ENCODE results near the gene SGMS1.

The SGMS1 gene

DNA sequence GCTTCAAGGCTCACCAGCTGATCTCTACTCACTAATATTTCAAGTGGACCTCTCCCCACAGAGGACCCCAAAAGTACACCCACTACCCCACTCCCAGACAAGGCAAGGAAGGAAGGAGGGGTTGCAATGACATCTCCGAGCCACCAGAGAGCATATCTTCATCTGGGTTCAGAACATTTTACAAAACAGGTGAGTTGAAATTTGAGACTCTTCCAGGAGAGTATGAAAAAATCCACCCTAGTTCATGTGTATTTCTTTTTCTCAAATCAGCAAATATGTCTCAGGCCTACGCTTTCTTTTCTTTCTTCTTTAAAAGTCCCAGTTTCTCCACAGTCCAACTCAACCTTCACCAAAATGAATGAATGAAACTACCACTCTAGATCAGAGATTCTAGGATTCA lies 61.9 kb downstream of the SGMS1 start:
- H3K9me3 ChIP-seq (ENCODE audit: low read length) = no peaks in the 10 kb centered on the region
- H4K20me1 ChIP-seq (ENCODE audit: insufficient read depth, low read length) = no peaks in the 10 kb centered on the region
- no peak overlapping the region for H3K4me2 ChIP-seq (ENCODE audit: low read length)
- no peak overlapping the region for H3K27ac ChIP-seq (ENCODE audit: low read depth, low read length, poor library complexity, severe bottlenecking)
- no peak overlapping the region for H2AFZ ChIP-seq (ENCODE audit: low read length)
- peaks cover 5% of the 10 kb centered on the region for H3K4me1 ChIP-seq (ENCODE audit: insufficient read depth, low read length, severe bottlenecking)
- H3K27me3 ChIP-seq (ENCODE audit: insufficient read depth, low read length) = no peaks in the 10 kb centered on the region
- no peak overlapping the region for H3K9ac ChIP-seq (ENCODE audit: low read length)
- TF ChIP-seq CTCF (IDR thresholded peaks at IDR 0.05; ENCODE audit: low read length) (peak; percentile 82), EZH2 (IDR thresholded peaks at IDR 0.05; ENCODE audit: borderline replicate concordance, low read length) (no peak)
- no peaks in the 10 kb centered on the region for H3K9me2 ChIP-seq (ENCODE audit: low read depth, low read length)
- H3K79me2 ChIP-seq (ENCODE audit: insufficient read depth, low read length) = no peaks in the 10 kb centered on the region
- H3K36me3 ChIP-seq (ENCODE audit: insufficient read depth, low read length) = no peaks in the 10 kb centered on the region
- H3F3A ChIP-seq (ENCODE audit: insufficient read depth, low read length) = no peaks in the 10 kb centered on the region
- no peak overlapping the region for H3K4me3 ChIP-seq (ENCODE audit: low read depth, low read length, poor library complexity, severe bottlenecking)

GRCh38 chr10:50561266-50561665 lies 62.5 kb downstream of the SGMS1 start:
- H3K27me3 ChIP-seq (ENCODE audit: insufficient read depth, low read length) = no peaks in the 10 kb centered on the region
- no peak overlapping the region for H3K4me3 ChIP-seq (ENCODE audit: low read depth, low read length, poor library complexity, severe bottlenecking)
- no peak overlapping the region for H2AFZ ChIP-seq (ENCODE audit: low read length)
- no peak overlapping the region for H3K27ac ChIP-seq (ENCODE audit: low read depth, low read length, poor library complexity, severe bottlenecking)
- no peaks in the 10 kb centered on the region for H3K36me3 ChIP-seq (ENCODE audit: insufficient read depth, low read length)
- no peaks in the 10 kb centered on the region for H3K79me2 ChIP-seq (ENCODE audit: insufficient read depth, low read length)
- H3K4me1 ChIP-seq (ENCODE audit: insufficient read depth, low read length, severe bottlenecking) = peaks cover 5% of the 10 kb centered on the region
- H3K4me2 ChIP-seq (ENCODE audit: low read length) = no peak overlapping the region
- no peaks in the 10 kb centered on the region for H4K20me1 ChIP-seq (ENCODE audit: insufficient read depth, low read length)
- TF ChIP-seq CTCF (IDR thresholded peaks at IDR 0.05; ENCODE audit: low read length) = no peak
- no peak for TF ChIP-seq EZH2 (IDR thresholded peaks at IDR 0.05; ENCODE audit: borderline replicate concordance, low read length)
- no peaks in the 10 kb centered on the region for H3K9me3 ChIP-seq (ENCODE audit: low read length)
- no peak overlapping the region for H3K9ac ChIP-seq (ENCODE audit: low read length)
- no peaks in the 10 kb centered on the region for H3K9me2 ChIP-seq (ENCODE audit: low read depth, low read length)
- H3F3A ChIP-seq (ENCODE audit: insufficient read depth, low read length) = no peaks in the 10 kb centered on the region

- Histone ChIP-seq H3K36me3 (ENCODE audit: insufficient read depth, low read length) (no peaks in the 10 kb centered on the region), H3K9me3 (ENCODE audit: low read length) (no peaks in the 10 kb centered on the region), H3K79me2 (ENCODE audit: insufficient read depth, low read length) (no peaks in the 10 kb centered on the region), H4K20me1 (ENCODE audit: insufficient read depth, low read length) (no peaks in the 10 kb centered on the region), H3K4me1 (ENCODE audit: insufficient read depth, low read length, severe bottlenecking) (peaks cover 5% of the 10 kb centered on the region), H3F3A (ENCODE audit: insufficient read depth, low read length) (no peaks in the 10 kb centered on the region), H3K9me2 (ENCODE audit: low read depth, low read length) (no peaks in the 10 kb centered on the region), H2AFZ (ENCODE audit: low read length) (no peak overlapping the region), H3K9ac (ENCODE audit: low read length) (no peak overlapping the region), H3K4me2 (ENCODE audit: low read length) (no peak overlapping the region), H3K27ac (ENCODE audit: low read depth, low read length, poor library complexity, severe bottlenecking) (no peak overlapping the region), H3K4me3 (ENCODE audit: low read depth, low read length, poor library complexity, severe bottlenecking) (no peak overlapping the region), H3K27me3 (ENCODE audit: insufficient read depth, low read length) (no peaks in the 10 kb centered on the region)
- TF ChIP-seq CTCF (IDR thresholded peaks at IDR 0.05; ENCODE audit: low read length) = no peak
- no peak for TF ChIP-seq EZH2 (IDR thresholded peaks at IDR 0.05; ENCODE audit: borderline replicate concordance, low read length)
Observed at GRCh38 chr10:50560370-50560769, 63.4 kb downstream of the SGMS1 start.

Data from OCI-LY1 (cell line).